IMR-90 (cell line): ENCODE data around the gene LZTFL1. TPM values are rescaled to one million over a fixed set of nuclear protein-coding genes. Genes with fewer than 3 reads are reported as not detected.

Experiments
- ATAC-seq: fragments of 200-7000 bp; cut with Tn5 transposase; 2 replicates; pipeline ENCODE4 v1.9.1; 2020; ENCODE audit warnings: low read depth, mild to moderate bottlenecking, moderate library complexity
- BruUV-seq: library from RNA; stranded (reverse); fragments of 400-500 nt; replicated peaks from 2 replicates; lab custom pipeline; 2021; lab: Mats Ljungman, UMichigan
- CTCF ChIA-PET: fragments of 300-600 bp; formaldehyde crosslinking; extraction: SDS; loops from one replicate; lab custom pipeline; 2021; ENCODE audit warnings: antibody characterized with exemption; lab: Yijun Ruan, JAX
- POLR2A ChIA-PET: fragments of 300-600 bp; sonication (Branson Sonifier 250); formaldehyde crosslinking; loops from one replicate; lab custom pipeline; 2022; ENCODE audit warnings: antibody characterized with exemption; ENCODE audit not compliant: unreplicated experiment; lab: Charles Lee
- DNase-seq: peaks from one replicate; pipeline ENCODE4 v3.0.0; 2013
- H2AFZ ChIP-seq: replicated peaks from 2 replicates; pipeline ENCODE3; 2013; ENCODE audit warnings: low read length, mild to moderate bottlenecking; ENCODE audit not compliant: poor library complexity
- H2AK5ac ChIP-seq: 2 replicates; pipeline ENCODE4 v1.6.1; 2013; ENCODE audit warnings: low read depth, low read length, inconsistent platforms
- H2AK9ac ChIP-seq: replicated peaks from 2 replicates; pipeline ENCODE3; 2013; ENCODE audit warnings: mild to moderate bottlenecking, low read depth, low read length, moderate library complexity; ENCODE audit not compliant: poor library complexity
- H2BK120ac ChIP-seq: 2 replicates; pipeline ENCODE4 v1.6.1; 2013; ENCODE audit warnings: low read depth, low read length, inconsistent platforms
- H2BK15ac ChIP-seq: 3 replicates; pipeline ENCODE4 v1.6.1; 2013; ENCODE audit warnings: low read depth, low read length, inconsistent platforms
- H2BK20ac ChIP-seq: 2 replicates; pipeline ENCODE4 v1.6.1; 2013; ENCODE audit warnings: low read depth, mild to moderate bottlenecking, inconsistent platforms, low read length, moderate library complexity
- H2BK5ac ChIP-seq: 2 replicates; pipeline ENCODE4 v1.6.1; 2013; ENCODE audit warnings: mild to moderate bottlenecking, low read depth, low read length, inconsistent platforms; ENCODE audit not compliant: poor library complexity, severe bottlenecking
- H3K14ac ChIP-seq: replicated peaks from 2 replicates; pipeline ENCODE4 v1.6.1; 2013; ENCODE audit warnings: low read depth, low read length, inconsistent platforms
- H3K18ac ChIP-seq: 2 replicates; pipeline ENCODE4 v1.6.1; 2013; ENCODE audit warnings: low read depth, low read length, control low read depth
- H3K23ac ChIP-seq: 2 replicates; pipeline ENCODE4 v1.6.1; 2013; ENCODE audit warnings: low read depth, low read length, inconsistent platforms
- H3K27ac ChIP-seq: 2 replicates; pipeline ENCODE4 v1.5.1; 2013; ENCODE audit warnings: mild to moderate bottlenecking, control low read depth, low read length; ENCODE audit not compliant: insufficient read depth
- H3K27me3 ChIP-seq: 2 replicates; pipeline ENCODE4 v1.6.1; 2013; ENCODE audit warnings: low read length; ENCODE audit not compliant: control insufficient read depth, insufficient read depth
- H3K36me3 ChIP-seq: 2 replicates; pipeline ENCODE4 v1.6.1; 2013; ENCODE audit warnings: low read length, mixed read lengths; ENCODE audit not compliant: control insufficient read depth, insufficient read depth
- H3K4ac ChIP-seq: 2 replicates; pipeline ENCODE4 v1.6.1; 2013; ENCODE audit warnings: low read depth, low read length, inconsistent platforms
- H3K4me1 ChIP-seq: 2 replicates; pipeline ENCODE4 v1.6.1; 2013; ENCODE audit warnings: low read length, mixed read lengths; ENCODE audit not compliant: control insufficient read depth, insufficient read depth
- H3K4me2 ChIP-seq: 2 replicates; pipeline ENCODE4 v1.6.1; 2013; ENCODE audit warnings: low read depth, mild to moderate bottlenecking, control low read depth, low read length, moderate library complexity
- H3K4me3 ChIP-seq: 2 replicates; pipeline ENCODE4 v1.5.1; 2013; ENCODE audit warnings: low read depth, mild to moderate bottlenecking, control low read depth, low read length, moderate library complexity; ENCODE audit not compliant: insufficient read depth
- H3K56ac ChIP-seq: 2 replicates; pipeline ENCODE4 v1.6.1; 2013; ENCODE audit warnings: low read length, inconsistent platforms; ENCODE audit not compliant: insufficient read depth; ENCODE audit errors: extremely low read depth
- H3K79me1 ChIP-seq, 2 experiments: 2 replicates each; pipeline ENCODE4 v1.6.1; 2013; ENCODE audit warnings: low read length in 2 of 2, inconsistent platforms in 1 of 2, low read depth in 1 of 2
- H3K9ac ChIP-seq: 2 replicates; pipeline ENCODE4 v1.6.1; 2013; ENCODE audit warnings: low read depth, low read length, control low read depth
- H3K9me1 ChIP-seq: 2 replicates; pipeline ENCODE4 v1.6.1; 2013; ENCODE audit warnings: low read length, inconsistent platforms; ENCODE audit not compliant: insufficient read depth
- H3K9me3 ChIP-seq: 2 replicates; pipeline ENCODE4 v1.6.1; 2013; ENCODE audit warnings: low read length; ENCODE audit not compliant: control insufficient read depth, insufficient read depth
- H4K20me1 ChIP-seq: 2 replicates; pipeline ENCODE4 v1.6.1; 2013; ENCODE audit warnings: low read length, inconsistent platforms; ENCODE audit not compliant: insufficient read depth
- H4K5ac ChIP-seq: 2 replicates; pipeline ENCODE4 v1.6.1; 2013; ENCODE audit warnings: mild to moderate bottlenecking, low read depth, low read length, control low read depth
- H4K8ac ChIP-seq, 2 experiments: 2 replicates each; pipeline ENCODE4 v1.6.1; 2013; ENCODE audit warnings: low read depth in 2 of 2, low read length in 2 of 2, control low read depth in 1 of 2, inconsistent platforms in 1 of 2
- H4K91ac ChIP-seq: 2 replicates; pipeline ENCODE4 v1.6.1; 2013; ENCODE audit warnings: low read depth, low read length, inconsistent platforms; ENCODE audit not compliant: insufficient read depth
- BHLHE40 ChIP-seq: fragments of 150-350 bp; IDR thresholded peaks from 2 replicates; pipeline ENCODE4 v1.6.1; 2016; ENCODE audit warnings: mild to moderate bottlenecking, low read depth, low read length
- CEBPB ChIP-seq: IDR thresholded peaks from 2 replicates; pipeline ENCODE4 v1.6.1; 2012; ENCODE audit warnings: low read depth, low read length, improper control_type of control experiment
- CHD1 ChIP-seq: IDR thresholded peaks from 2 replicates; pipeline ENCODE4 v1.6.1; 2012; ENCODE audit warnings: low read depth, low read length, improper control_type of control experiment
- MAZ ChIP-seq: IDR thresholded peaks from 2 replicates; pipeline ENCODE4 v1.6.1; 2012; ENCODE audit warnings: low read depth, mild to moderate bottlenecking, low read length, improper control_type of control experiment, moderate library complexity, borderline replicate concordance
- SMC3 ChIP-seq: fragments of 150-350 bp; IDR thresholded peaks from 2 replicates; pipeline ENCODE4 v1.6.1; 2016; ENCODE audit warnings: low read depth, mild to moderate bottlenecking, antibody characterized with exemption, low read length, moderate library complexity
- USF2 ChIP-seq: fragments of 150-350 bp; IDR thresholded peaks from 2 replicates; pipeline ENCODE4 v1.6.1; 2017; ENCODE audit warnings: mild to moderate bottlenecking, antibody characterized with exemption, low read length, low read depth
- WGBS, 2 experiments: methylation state at CpG; one replicate each; pipeline versions ENCODE4 v1.1.5 to v1.1.7; 2013; ENCODE audit warnings: missing lambda C conversion rate in 2 of 2; ENCODE audit not compliant: insufficient read length in 1 of 2; ENCODE audit errors: extremely low coverage in 2 of 2; 5-methylcytosine and 5-hydroxymethylcytosine counted together
- dilution Hi-C: fragments of 300-500 bp; cut with HindIII; formaldehyde crosslinking; loops from one replicate; pipeline ENCODE4 v1.14.3; 2018; ENCODE audit warnings: low sequenced_read_pairs; ENCODE audit not compliant: unreplicated experiment
- in situ Hi-C: fragments of 300-500 bp; cut with MboI; formaldehyde crosslinking; loops from 3 replicates; pipeline ENCODE4 v1.14.3; 2019; ENCODE audit warnings: low sequenced_read_pairs, inconsistent platforms, mixed read lengths
- intact Hi-C: fragments of 100-400 bp; cut with micrococcal nuclease; formaldehyde crosslinking; loops from 2 replicates; pipeline ENCODE4 v1.10.0; 2022
- polyA plus RNA-seq, 3 experiments: library from polyadenylated mRNA; depleted of rRNA; stranded (reverse); fragments of >200 nt; gene quantifications; 2 replicates each; pipeline ENCODE4 v1.2.3, GENCODE V29; 2012; ENCODE audit warnings: low replicate concordance in 1 of 3
- total RNA-seq: library from RNA; depleted of rRNA; stranded (reverse); fragments of >200 nt; gene quantifications from 2 replicates; pipeline ENCODE4 v1.2.3, GENCODE V29; 2012

LZTFL1 gene
- total and polyA plus RNA-seq, 2 of the 4 experiments (the other 2 are of a cell fraction): 10.3 to 10.4 TPM

- Histone ChIP-seq H3K27ac (no peak overlapping the region), H3K9me3 (peaks cover 9% of the 10 kb centered on the region), H2BK15ac (no peak overlapping the region), H4K8ac (no peak overlapping the region), H3K9ac (no peak overlapping the region), H3K18ac (no peak overlapping the region), H3K4me2 (no peak overlapping the region), H3K9me1 (no peaks in the 10 kb centered on the region), H2AFZ (no peak overlapping the region), H3K56ac (no peak overlapping the region), H3K36me3 (no peaks in the 10 kb centered on the region), H3K23ac (no peak overlapping the region), H3K27me3 (peaks cover 72% of the 10 kb centered on the region), H3K4me3 (no peak overlapping the region), H2BK120ac (no peak overlapping the region), H2BK5ac (no peak overlapping the region), H3K4ac (no peak overlapping the region), H2BK20ac (no peak overlapping the region), H4K5ac (no peak overlapping the region), H4K20me1 (no peaks in the 10 kb centered on the region), H3K79me1 (no peaks in the 10 kb centered on the region), H3K14ac (no peak overlapping the region), H2AK9ac (no peak overlapping the region), H3K4me1 (no peaks in the 10 kb centered on the region), H2AK5ac (no peak overlapping the region), H4K91ac (no peak overlapping the region)
- dilution Hi-C loops (no loop called here), intact Hi-C loops (no loop called here), in situ Hi-C loops (no loop called here)
- POLR2A ChIA-PET: no interaction called here
- no TSS peak for BruUV-seq
- TF ChIP-seq USF2: no peak
- no peak for TF ChIP-seq SMC3
- no peak for TF ChIP-seq CHD1
- no peak for TF ChIP-seq MAZ
- no peak for TF ChIP-seq BHLHE40
- TF ChIP-seq CEBPB: no peak
- DNase-seq: no peak
- ATAC-seq: no peak
- CTCF ChIA-PET: no interaction called here
- 96% methylated on average over 5 of the region's 35 CpGs; no CpG with 5 or more reads in 1 of the 2 experiments for WGBS, 2 experiments
These were observed 61.9 kb downstream of the LZTFL1 start for GRCh38 chr3:45779746-45780735.
